HG03159 (cell line): ENCODE results near the gene SDF4.
"Not testable (repeated sequence)": the region's sequence is repeated elsewhere in the genome, so short reads cannot be mapped to it uniquely, and the experiment has no call there.

ENCODE experiments used
- ATAC-seq: cut with Tn5 transposase; IDR thresholded peaks from one replicate; pipeline ENCODE4 v1.9.1; 2021; ENCODE audit warnings: mild to moderate bottlenecking, moderate library complexity; ENCODE audit not compliant: unreplicated experiment

Gene SDF4

GRCh38 chr1:1181129-1181937, 50.5 kb downstream of the SDF4 start:
- no peak for ATAC-seq

GRCh38 chr1:1179983-1180861, 51.6 kb downstream of the SDF4 start:
- no peak for ATAC-seq

GRCh38 chr1:1179346-1179982, 52.3 kb downstream of the SDF4 start:
- ATAC-seq, result no peak

- ATAC-seq, result no peak
Measured at GRCh38 chr1:1178794-1179331, 52.9 kb downstream of the SDF4 start.

GRCh38 chr1:1177452-1178206, 54.2 kb downstream of the SDF4 start:
- no peak for ATAC-seq

GRCh38 chr1:1176931-1177330, 54.9 kb downstream of the SDF4 start:
- ATAC-seq, result no peak

- not testable (repeated sequence) for ATAC-seq
Measured at GRCh38 chr1:1176063-1176761, 55.6 kb downstream of the SDF4 start.

- no peak for ATAC-seq
Measured at GRCh38 chr1:1175221-1176062, 56.4 kb downstream of the SDF4 start.

- ATAC-seq, result no peak
Measured at GRCh38 chr1:1173793-1174415, 57.9 kb downstream of the SDF4 start, which contains the start of gene TTLL10. TSS of gene TTLL10 (plus strand) at chr1:1173880. CDS start at chr1:1179216, 5,336 bp downstream.

GRCh38 chr1:1173061-1173792, 58.6 kb downstream of the SDF4 start:
- ATAC-seq, result no peak

GRCh38 chr1:1171546-1172340, 60.1 kb downstream of the SDF4 start:
- no peak for ATAC-seq

GRCh38 chr1:1171161-1171545, 60.6 kb downstream of the SDF4 start:
- no peak for ATAC-seq

GRCh38 chr1:1170215-1171091, 61.3 kb downstream of the SDF4 start:
- no peak for ATAC-seq

- no peak for ATAC-seq
Measured at GRCh38 chr1:1169429-1170214, 62.2 kb downstream of the SDF4 start.
